ENCODE data around the gene NACC1. TPM values are rescaled to one million over a fixed set of nuclear protein-coding genes. Genes with fewer than 3 reads are reported as not detected.

The NACC1 gene
- total and polyA plus RNA-seq, 2 of the 13 experiments (the other 11 are each of a cell fraction or from before 2014, with no cell fraction given), result 31.8 to 42.3 TPM

GRCh38 chr19:13164343-13165161 is 46.5 kb downstream of the NACC1 start (continued):
- no peak for TF ChIP-seq E2F2 (CRISPR knock-in tag; IDR thresholded peaks at IDR 0.05; ENCODE audit: borderline replicate concordance)
- TF ChIP-seq ZNF20 (CRISPR knock-in tag; IDR thresholded peaks at IDR 0.05), result no peak
- TF ChIP-seq SOX5 (CRISPR knock-in tag; IDR thresholded peaks at IDR 0.05; ENCODE audit: borderline replicate concordance), result peak; percentile 92
- TF ChIP-seq ZNF644 (CRISPR knock-in tag; IDR thresholded peaks at IDR 0.05; ENCODE audit: low read depth), result no peak
- no peak for TF ChIP-seq THAP8 (CRISPR knock-in tag; IDR thresholded peaks at IDR 0.05; ENCODE audit: borderline replicate concordance)
- 0 out of 2 replicates have a peak, but pooled peaks have one; percentile 35 for TF ChIP-seq NR2F6 (IDR thresholded peaks at IDR 0.05)
- peak; percentile 65; the same call in 1 of the 2 replicates for TF ChIP-seq NR2F6 (CRISPR knock-in tag; IDR thresholded peaks at IDR 0.05)
- TF ChIP-seq TEAD3 (CRISPR knock-in tag; optimal IDR thresholded peaks at IDR 0.05; ENCODE audit: borderline replicate concordance), result peak; percentile 44
- TF ChIP-seq ZNF24 (IDR thresholded peaks at IDR 0.05), result 0 out of 2 replicates have a peak, but pooled peaks have one; percentile 30
- TF ChIP-seq DBP (CRISPR knock-in tag; IDR thresholded peaks at IDR 0.05; ENCODE audit: not compliant biosample characterization), result no peak
- TF ChIP-seq NFKB2 (CRISPR knock-in tag; IDR thresholded peaks at IDR 0.05; ENCODE audit: borderline replicate concordance), result peak; percentile 50; the same call in 1 of the 2 replicates
- peak; percentile 46; the same call in 1 of the 2 replicates for TF ChIP-seq ZNF792 (CRISPR knock-in tag; IDR thresholded peaks at IDR 0.05)
- TF ChIP-seq ZNF839 (CRISPR knock-in tag; IDR thresholded peaks at IDR 0.05; ENCODE audit: borderline replicate concordance), result no peak
- TF ChIP-seq ZNF850 (CRISPR knock-in tag; conservative IDR thresholded peaks at IDR 0.05), result no peak
- 0 out of 2 replicates have a peak, but pooled peaks have one; percentile 49 for TF ChIP-seq RCOR2 (CRISPR knock-in tag; IDR thresholded peaks at IDR 0.05)
- no peak for TF ChIP-seq MBD4 (IDR thresholded peaks at IDR 0.05; ENCODE audit: borderline replicate concordance, low read length)
- no peak for TF ChIP-seq FOXM1 (CRISPR knock-in tag; IDR thresholded peaks at IDR 0.05)
- no peak for TF ChIP-seq ZNF136 (CRISPR knock-in tag; IDR thresholded peaks at IDR 0.05; ENCODE audit: low read depth)
- TF ChIP-seq USF2 (IDR thresholded peaks at IDR 0.05; ENCODE audit: low read depth, low read length), result no peak
- TF ChIP-seq USF2 (CRISPR knock-in tag; IDR thresholded peaks at IDR 0.05; ENCODE audit: borderline replicate concordance), result no peak; the same call in 1 of the 2 replicates
- no peak for TF ChIP-seq NFYC (CRISPR knock-in tag; IDR thresholded peaks at IDR 0.05)
- no peak for TF ChIP-seq DNMT3B (CRISPR knock-in tag; conservative IDR thresholded peaks at IDR 0.05)
- no peak for TF ChIP-seq ZNF30 (CRISPR knock-in tag; IDR thresholded peaks at IDR 0.05)
- TF ChIP-seq FOXA1 (IDR thresholded peaks at IDR 0.05), result no peak
- TF ChIP-seq FOXA1 (CRISPR knock-in tag; IDR thresholded peaks at IDR 0.05), result no peak
- TF ChIP-seq SIN3B (IDR thresholded peaks at IDR 0.05; ENCODE audit: low read length), result no peak
- TF ChIP-seq ZNF552 (CRISPR knock-in tag; IDR thresholded peaks at IDR 0.05; ENCODE audit: borderline replicate concordance), result no peak
- peak; percentile 16; the same call in 1 of the 2 replicates for TF ChIP-seq ZNF547 (CRISPR knock-in tag; IDR thresholded peaks at IDR 0.05)

All from HepG2 (cell line).